A673 (cell line): ENCODE measurements around the gene SPRTN.

Experiments used
- CTCF ChIP-seq: fragments of 300-800, 200-600 bp; sonication (generic); conservative IDR thresholded peaks from 2 replicates; pipeline ENCODE4 v1.5.1; 2017; ENCODE audit warnings: low read depth, mild to moderate bottlenecking, antibody characterized with exemption, low read length, moderate library complexity, mixed read lengths
- EZH2 ChIP-seq: fragments of 200-600 bp; sonication (generic); IDR thresholded peaks from 2 replicates; pipeline ENCODE4 v1.6.1; 2017; ENCODE audit warnings: borderline replicate concordance, low read depth, mild to moderate bottlenecking, mixed read lengths, antibody characterized with exemption, low read length; ENCODE audit not compliant: poor library complexity, severe bottlenecking

GRCh38 chr1:231338270-231339128, at the start of gene SPRTN:
- no peak for TF ChIP-seq CTCF
- no peak for TF ChIP-seq EZH2
